NCI-H2081 (cell line): ENCODE measurements around the gene CSPG5.
A peak's percentile ranks its signal among the peaks of the same experiment; 100 is the strongest.

Source experiments
- DNase-seq, 2 experiments: peaks; one replicate each; lab custom pipeline; 2025; lab: John Stamatoyannopoulos, UW

Gene CSPG5

GRCh38 chr3:47578691-47579632 is at the start of gene CSPG5:
CSPG5 (minus strand) TSS chr3:47578865; CDS start chr3:47578693, 172 bp downstream.
- peak in 1 of 2 experiments; percentile 4 for DNase-seq

DNA sequence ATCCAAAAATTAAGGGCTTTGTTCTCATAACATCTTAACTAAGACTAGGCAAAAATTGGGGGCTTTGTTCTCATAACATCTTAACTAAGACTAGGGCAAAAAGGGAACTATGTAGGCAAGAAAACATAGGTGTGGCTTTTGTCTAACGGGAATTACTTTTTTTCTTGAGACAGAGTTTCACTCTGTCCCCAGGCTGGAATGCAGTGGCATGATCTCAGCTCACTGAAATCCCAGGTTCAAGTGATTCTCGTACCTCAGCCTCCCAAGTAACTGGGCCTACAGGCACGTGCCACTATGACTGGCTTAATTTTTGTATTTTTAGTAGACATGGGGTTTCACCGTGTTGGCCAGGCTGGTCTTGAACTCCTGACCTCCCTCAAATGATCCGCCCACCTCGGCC is 49.8 kb upstream of the CSPG5 start:
- DNase-seq = no peak

GRCh38 chr3:47622671-47623461 is 44.2 kb upstream of the CSPG5 start:
- DNase-seq = no peak

DNA sequence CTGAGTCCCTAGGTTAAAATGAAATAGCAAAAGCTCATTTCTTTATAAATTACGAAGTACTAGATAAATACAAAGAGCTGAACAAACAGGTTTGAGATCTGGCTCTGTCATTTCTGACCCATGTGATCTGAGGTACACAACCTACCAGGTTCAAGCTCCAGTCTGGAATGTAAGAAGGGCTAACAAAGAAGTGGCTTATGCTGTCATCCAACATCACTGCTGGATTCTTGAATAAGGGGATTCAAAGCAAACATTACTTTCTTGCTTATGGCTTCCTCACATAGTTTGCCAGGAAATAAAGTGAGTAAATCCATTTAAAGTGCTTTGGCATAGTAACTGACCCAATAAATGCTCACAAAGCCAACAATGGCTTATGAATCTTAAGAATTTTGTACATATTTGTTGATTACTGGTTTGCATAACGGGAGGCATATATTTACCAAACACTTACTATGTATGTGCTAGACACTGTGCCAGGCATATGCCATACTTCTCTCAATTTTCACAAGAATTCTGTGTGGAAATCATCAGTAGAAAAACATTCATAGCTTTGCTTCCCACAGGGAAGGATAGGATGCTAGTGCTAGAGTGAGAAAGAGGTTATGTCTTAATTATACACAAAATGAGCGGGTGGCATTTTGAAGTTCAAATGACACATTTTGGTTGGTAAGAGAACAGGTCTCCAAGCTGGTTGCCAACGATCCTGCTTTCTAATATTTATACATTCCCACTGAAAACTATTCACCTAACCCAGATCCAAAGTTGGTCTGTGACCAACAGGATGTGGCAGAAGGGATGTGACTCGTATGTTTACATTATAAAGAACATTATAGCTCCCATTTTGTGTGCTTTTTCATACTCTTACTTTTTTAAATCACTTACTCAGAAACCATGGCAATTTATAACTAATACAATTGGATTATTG is 38.7 kb upstream of the CSPG5 start:
- no peak for DNase-seq

GRCh38 chr3:47614788-47615187 is 36.1 kb upstream of the CSPG5 start:
- DNase-seq = no peak

DNA sequence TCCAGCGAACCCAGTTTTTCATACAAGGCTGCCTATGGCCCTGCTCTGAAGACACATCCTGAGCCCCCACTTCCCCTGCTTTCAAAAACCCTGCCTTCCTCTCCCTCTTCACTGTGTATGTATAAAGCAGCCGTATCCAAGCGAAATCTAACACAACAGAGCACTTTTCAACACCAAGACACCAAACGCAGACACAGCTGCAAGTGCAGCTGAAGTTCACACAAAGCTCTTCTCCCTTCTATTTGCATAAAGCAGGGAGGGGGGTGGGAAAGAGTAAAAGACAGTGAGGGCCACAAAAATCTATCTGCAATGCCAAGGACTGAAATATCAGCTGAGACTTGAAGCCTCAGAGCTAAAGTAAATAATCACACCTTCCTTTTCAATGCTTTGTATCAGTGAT is 35.1 kb upstream of the CSPG5 start:
- DNase-seq = no peak

GRCh38 chr3:47612879-47613278 is 34.2 kb upstream of the CSPG5 start:
- DNase-seq = no peak

GRCh38 chr3:47612178-47612577 is 33.5 kb upstream of the CSPG5 start:
- DNase-seq = no peak

GRCh38 chr3:47611576-47611975 is 32.9 kb upstream of the CSPG5 start:
- DNase-seq = no peak

DNA sequence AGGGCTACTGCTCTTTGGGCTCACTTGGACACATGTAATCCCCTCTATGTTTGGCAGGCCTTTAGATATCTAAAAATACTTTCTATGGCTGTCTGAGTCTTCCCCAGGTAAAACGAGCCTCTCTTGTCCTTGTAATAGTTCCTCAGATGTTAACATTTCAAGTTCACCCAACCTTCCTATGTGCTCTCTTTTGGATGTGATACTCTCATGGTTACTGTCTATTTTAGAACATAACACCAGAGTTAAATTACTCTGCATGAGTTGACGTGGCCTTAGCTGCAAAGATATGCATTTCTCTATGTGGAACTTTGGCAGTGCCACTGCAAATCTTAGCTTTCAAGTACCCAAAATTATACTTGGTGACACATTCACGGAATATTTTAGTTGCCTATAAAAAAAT is 31.9 kb upstream of the CSPG5 start:
- no peak for DNase-seq

DNA sequence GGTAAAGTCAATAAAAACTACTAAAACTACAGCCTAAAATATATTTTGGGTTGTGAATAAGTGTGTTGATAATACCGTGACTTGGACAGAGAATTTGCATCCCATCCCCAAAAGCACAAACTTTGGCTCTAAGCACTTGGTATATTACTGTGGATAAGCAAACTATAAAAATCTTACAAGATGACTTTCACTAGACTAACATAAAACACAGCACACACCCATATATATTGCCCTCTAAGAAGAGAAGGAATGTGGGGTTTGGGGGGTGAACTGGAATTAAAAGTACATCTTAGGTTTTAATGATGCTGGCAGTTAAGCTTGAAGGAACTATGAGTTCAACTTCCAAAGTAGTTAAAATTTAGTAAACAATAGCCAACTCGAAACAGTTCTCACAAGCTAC is 28.7 kb upstream of the CSPG5 start:
- DNase-seq = no peak

GRCh38 chr3:47606165-47606564 is 27.5 kb upstream of the CSPG5 start:
- no peak for DNase-seq

GRCh38 chr3:47605652-47606051 is 27.0 kb upstream of the CSPG5 start:
- no peak for DNase-seq

DNA sequence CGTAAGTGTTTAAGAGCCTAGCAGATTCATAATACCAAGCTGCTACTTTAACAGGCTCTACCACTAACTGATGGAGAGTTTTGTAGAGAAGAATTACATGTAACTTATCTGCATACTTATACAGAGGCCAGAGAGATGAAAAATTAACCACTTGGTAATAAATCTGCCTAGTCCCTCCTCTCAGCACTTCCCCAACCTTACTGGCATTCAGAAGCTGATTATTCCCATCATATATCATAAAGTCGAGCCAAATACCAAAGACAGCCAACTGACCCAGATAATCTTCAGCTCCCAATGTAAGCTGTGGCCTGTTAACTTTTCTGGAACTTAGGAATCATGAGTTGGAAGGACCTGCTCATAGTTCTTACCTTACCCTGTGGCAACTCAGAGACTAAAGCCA is 25.5 kb upstream of the CSPG5 start:
- no peak for DNase-seq

- no peak for DNase-seq
Measured at GRCh38 chr3:47603332-47603731, 24.7 kb upstream of the CSPG5 start.

GRCh38 chr3:47601281-47601680 is 22.6 kb upstream of the CSPG5 start:
- DNase-seq = no peak

GRCh38 chr3:47594792-47595191 is 16.1 kb upstream of the CSPG5 start:
- no peak for DNase-seq

GRCh38 chr3:47592066-47592795 is 13.6 kb upstream of the CSPG5 start:
- no peak for DNase-seq

- DNase-seq = no peak
Measured at GRCh38 chr3:47590216-47590615, 11.6 kb upstream of the CSPG5 start.

DNA sequence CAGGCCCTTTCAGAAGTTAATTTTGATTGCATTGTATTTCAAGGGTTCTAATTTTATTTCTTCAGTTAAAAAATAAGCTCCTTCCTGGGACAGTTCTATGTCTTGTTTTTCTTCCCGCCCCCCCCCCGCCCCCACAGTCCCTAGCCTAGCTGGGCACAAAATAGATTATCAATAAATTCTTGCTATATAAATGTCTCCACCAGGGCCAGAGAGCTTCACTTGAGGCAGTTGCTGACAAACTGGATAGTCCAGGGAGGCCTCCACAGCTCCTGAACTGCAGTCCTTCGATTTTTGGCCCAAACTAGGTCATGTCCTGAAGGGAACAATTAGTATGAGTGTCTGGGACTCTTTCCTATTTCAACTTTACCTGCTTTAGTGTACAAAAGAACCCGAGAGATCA is 9.9 kb upstream of the CSPG5 start:
- DNase-seq = no peak

DNA sequence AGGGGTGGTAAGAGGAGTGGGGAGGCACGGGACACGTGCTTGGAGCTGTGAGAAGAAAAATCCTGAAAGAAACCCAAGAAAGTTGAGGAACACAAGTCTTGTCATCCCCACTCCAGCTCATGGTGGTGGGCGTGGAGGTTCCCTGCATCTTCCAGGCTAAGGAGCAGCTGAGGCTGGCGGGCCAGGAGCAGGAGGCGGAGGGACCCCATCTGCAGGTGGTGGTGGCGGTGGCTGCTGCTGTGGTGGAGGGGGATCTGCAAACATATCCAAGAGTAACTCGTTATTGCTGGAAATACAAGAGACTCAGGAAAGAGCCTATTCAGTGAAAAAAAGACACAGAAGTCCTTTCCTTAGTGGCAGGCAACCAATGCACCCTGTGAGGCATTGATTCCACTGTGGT is 9.4 kb upstream of the CSPG5 start:
- no peak for DNase-seq
